Endothelial cell (in vitro differentiated cells): Measurements from ENCODE around the gene ZP4. TPM values are rescaled to one million over a fixed set of nuclear protein-coding genes. Genes with fewer than 3 reads are reported as not detected.

Source experiments
- DNase-seq: peaks from one replicate; pipeline ENCODE4 v3.0.0; 2021; ENCODE audit warnings: low spot score
- H3K27ac Mint-ChIP-seq: one replicate; pipeline ENCODE4 v1.8.0; 2021; ENCODE audit warnings: mixed read lengths, inconsistent platforms; ENCODE audit not compliant: unreplicated experiment
- H3K27me3 Mint-ChIP-seq: one replicate; pipeline ENCODE4 v1.8.0; 2021; ENCODE audit warnings: mild to moderate bottlenecking, moderate library complexity, mixed read lengths, inconsistent platforms; ENCODE audit not compliant: unreplicated experiment
- H3K36me3 Mint-ChIP-seq: one replicate; pipeline ENCODE4 v1.8.0; 2021; ENCODE audit warnings: mild to moderate bottlenecking, low read depth, mixed read lengths, inconsistent platforms; ENCODE audit not compliant: unreplicated experiment
- H3K4me1 Mint-ChIP-seq: one replicate; pipeline ENCODE4 v1.8.0; 2021; ENCODE audit warnings: mild to moderate bottlenecking, mixed read lengths, inconsistent platforms; ENCODE audit not compliant: unreplicated experiment
- H3K4me3 Mint-ChIP-seq: one replicate; pipeline ENCODE4 v1.8.0; 2021; ENCODE audit warnings: mild to moderate bottlenecking, mixed read lengths, inconsistent platforms; ENCODE audit not compliant: unreplicated experiment
- H3K9me3 Mint-ChIP-seq: one replicate; pipeline ENCODE4 v1.8.0; 2021; ENCODE audit warnings: mixed read lengths, inconsistent platforms; ENCODE audit not compliant: unreplicated experiment
- CTCF ChIP-seq: fragments of 200-600 bp; sonication (generic); IDR thresholded peaks from one replicate; pipeline ENCODE4 v1.5.0; 2021; ENCODE audit warnings: antibody characterized with exemption; ENCODE audit not compliant: unreplicated experiment
- total RNA-seq: library from RNA; stranded (reverse); fragmentation: NEBNext Ultra II Directional; extraction: Animal tissue kit (Norgen Biotek cat#: 25700); gene quantifications from one replicate; pipeline ENCODE4 v1.2.1, GENCODE V29; 2021; ENCODE audit not compliant: unreplicated experiment

ZP4 gene
- total RNA-seq, 1 donor from 2014 or later, result not detected

DNA sequence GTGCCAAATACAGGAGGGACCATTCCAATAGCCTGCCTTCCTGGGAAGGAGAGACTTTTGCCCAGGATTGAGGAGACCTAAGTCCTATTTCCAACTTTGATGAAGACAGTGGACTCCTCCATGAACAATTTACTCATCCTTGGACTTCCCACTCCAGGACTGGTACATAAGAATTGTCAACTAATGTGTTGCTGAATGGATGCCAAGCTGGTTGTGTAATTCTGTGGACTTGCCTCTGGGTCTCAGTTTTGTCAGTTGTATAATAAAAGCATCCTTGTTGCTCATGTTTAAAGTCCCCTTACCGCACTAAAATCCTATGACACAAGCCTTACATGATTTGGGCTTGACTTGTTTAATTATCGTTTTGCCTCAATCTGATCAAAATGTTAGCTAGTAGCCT, 13.2 kb upstream of the ZP4 start:
- Mint-ChIP-seq H3K27ac (no peak overlapping the region), H3K9me3 (no peaks in the 10 kb centered on the region), H3K4me3 (no peak overlapping the region), H3K4me1 (no peaks in the 10 kb centered on the region), H3K27me3 (peaks cover 2% of the 10 kb centered on the region), H3K36me3 (no peaks in the 10 kb centered on the region)
- DNase-seq, result no peak
- no peak for TF ChIP-seq CTCF

DNA sequence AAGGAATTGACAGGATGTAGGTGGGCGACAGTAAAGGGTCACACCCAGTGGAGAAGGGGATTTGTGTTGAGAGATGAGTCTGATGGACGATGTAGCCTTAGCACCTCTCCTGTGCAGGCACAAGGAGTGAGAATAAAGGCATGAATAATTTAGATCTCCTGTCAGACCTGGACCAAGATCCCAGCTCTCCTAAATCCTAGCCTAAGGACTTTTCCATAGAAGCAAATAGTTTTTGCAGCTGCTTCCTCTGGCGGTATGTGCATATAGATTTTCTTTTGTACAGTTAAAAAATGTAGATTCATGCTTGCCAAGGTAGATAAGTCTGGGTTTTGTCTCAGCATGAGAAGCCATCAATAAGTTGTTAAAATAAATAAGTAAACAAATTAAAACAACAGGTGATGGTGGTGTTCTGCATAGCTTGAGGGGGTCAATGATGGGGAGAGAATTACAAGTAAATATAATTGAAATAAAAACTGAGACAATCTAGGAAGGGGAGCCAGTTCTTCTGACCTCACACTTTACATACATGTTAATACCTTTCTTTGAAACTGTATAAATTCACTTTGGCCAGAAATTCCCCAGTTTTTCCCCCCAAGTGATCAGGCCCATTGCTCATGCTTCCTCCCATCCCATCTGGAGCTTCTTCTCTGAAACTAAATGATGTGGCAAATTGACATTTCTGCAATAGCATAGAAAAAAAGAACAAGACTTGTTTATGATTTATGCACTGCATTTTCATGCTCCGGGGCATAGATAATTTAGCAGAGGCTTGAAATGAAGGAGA, 12.4 kb upstream of the ZP4 start:
- H3K36me3 Mint-ChIP-seq, result no peaks in the 10 kb centered on the region
- no peaks in the 10 kb centered on the region for H3K27me3 Mint-ChIP-seq
- H3K4me1 Mint-ChIP-seq, result no peaks in the 10 kb centered on the region
- no peak for TF ChIP-seq CTCF
- no peaks in the 10 kb centered on the region for H3K9me3 Mint-ChIP-seq
- H3K4me3 Mint-ChIP-seq, result no peak overlapping the region
- no peak for DNase-seq
- H3K27ac Mint-ChIP-seq, result no peak overlapping the region

DNA sequence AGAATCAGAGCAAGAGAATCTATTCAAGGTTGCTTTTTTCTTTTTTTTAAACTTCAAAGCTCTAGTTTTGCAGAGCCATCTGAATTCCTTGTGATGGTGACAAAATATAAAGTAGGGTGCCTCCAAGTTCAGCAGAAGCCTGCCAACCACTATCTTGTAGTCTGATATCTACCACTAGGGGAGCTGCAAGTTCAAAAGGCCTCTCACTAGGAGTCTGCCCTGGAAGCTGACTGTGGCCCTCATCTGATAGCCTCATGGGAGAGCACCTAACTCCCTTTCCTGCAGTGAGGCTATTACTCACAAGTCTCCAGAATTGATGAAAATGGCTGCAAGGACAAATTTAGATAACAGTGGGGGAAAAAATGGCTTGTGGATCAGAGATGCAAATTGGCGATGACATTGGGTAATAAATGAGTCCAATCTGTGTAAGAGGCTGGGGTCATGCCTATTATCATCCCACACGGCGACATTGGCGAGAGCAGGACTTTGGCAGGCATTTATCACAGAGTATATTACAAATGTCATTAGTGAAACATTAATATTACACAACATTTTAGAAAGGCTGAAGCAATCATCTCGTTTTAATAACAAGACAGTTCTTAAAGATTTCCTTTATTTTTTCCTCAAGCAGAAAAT, 10.7 kb upstream of the ZP4 start:
- TF ChIP-seq CTCF, result peak; percentile 75

DNA sequence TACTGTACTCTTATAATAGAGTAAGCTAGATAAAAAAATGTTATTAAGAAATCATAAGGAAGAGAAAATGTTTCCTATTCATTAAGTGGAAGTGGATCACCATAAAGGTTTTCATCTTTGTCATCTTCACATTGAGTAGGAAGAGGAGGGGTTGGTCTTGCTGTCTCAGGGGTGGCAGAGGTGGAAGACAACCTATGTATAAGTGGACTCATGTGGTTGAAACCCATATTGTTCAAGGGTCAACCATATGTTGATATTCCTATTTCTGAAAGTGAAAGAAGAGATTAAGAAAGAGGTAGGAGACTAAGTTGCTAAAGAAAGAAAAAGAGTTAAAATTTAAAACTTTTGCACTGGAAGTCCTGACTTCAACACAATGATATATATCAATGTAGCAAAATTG, 4.9 kb upstream of the ZP4 start:
- no peaks in the 10 kb centered on the region for H3K36me3 Mint-ChIP-seq
- H3K4me3 Mint-ChIP-seq, result no peak overlapping the region
- H3K9me3 Mint-ChIP-seq, result no peaks in the 10 kb centered on the region
- H3K27me3 Mint-ChIP-seq, result no peaks in the 10 kb centered on the region
- no peak overlapping the region for H3K27ac Mint-ChIP-seq
- TF ChIP-seq CTCF, result no peak
- no peaks in the 10 kb centered on the region for H3K4me1 Mint-ChIP-seq
- no peak for DNase-seq

More for the DNA sequence above, 10.7 kb upstream of the ZP4 start:
- H3K9me3 Mint-ChIP-seq, result no peaks in the 10 kb centered on the region
- no peak overlapping the region for H3K4me3 Mint-ChIP-seq
- no peaks in the 10 kb centered on the region for H3K36me3 Mint-ChIP-seq
- H3K4me1 Mint-ChIP-seq, result no peaks in the 10 kb centered on the region
- H3K27me3 Mint-ChIP-seq, result no peaks in the 10 kb centered on the region
- no peak overlapping the region for H3K27ac Mint-ChIP-seq
- DNase-seq, result peak; percentile 15

- no peak for DNase-seq
- no peaks in the 10 kb centered on the region for H3K27me3 Mint-ChIP-seq
- no peaks in the 10 kb centered on the region for H3K9me3 Mint-ChIP-seq
- no peak for TF ChIP-seq CTCF
- no peaks in the 10 kb centered on the region for H3K36me3 Mint-ChIP-seq
- no peak overlapping the region for H3K4me3 Mint-ChIP-seq
- no peaks in the 10 kb centered on the region for H3K4me1 Mint-ChIP-seq
- no peak overlapping the region for H3K27ac Mint-ChIP-seq
Measured at GRCh38 chr1:237894131-237894530, 3.4 kb upstream of the ZP4 start.
